Endothelial cell of umbilical vein (primary cell): ENCODE measurements around the gene AVL9. TPM values are rescaled to one million over a fixed set of nuclear protein-coding genes. Genes with fewer than 3 reads are reported as not detected.

Experiments used
- BruUV-seq: library from RNA; stranded (reverse); fragments of 400-500 nt; replicated peaks from 2 replicates; lab custom pipeline; 2021; lab: Mats Ljungman, UMichigan
- CTCF ChIA-PET: fragments of 300-600, 350-600 bp; sonication (Branson Sonifier 250); formaldehyde crosslinking; loops from one replicate; lab custom pipeline; 2021; ENCODE audit warnings: antibody characterized with exemption, inconsistent platforms; lab: Charles Lee
- POLR2A ChIA-PET: fragments of 300-600, 350-600 bp; sonication (Branson Sonifier 250); formaldehyde crosslinking; loops from one replicate; lab custom pipeline; 2021; ENCODE audit warnings: antibody characterized with exemption, inconsistent platforms; lab: Charles Lee
- DNase-seq: peaks from one replicate; pipeline ENCODE4 v3.0.0-alpha.2; 2011; ENCODE audit warnings: low read depth, low spot score
- FAIRE-seq: peaks from 2 replicates; lab custom pipeline; 2011; peaks lifted over from hg19 to GRCh38; lab: Jason Lieb, UNC
- H2AFZ ChIP-seq: 2 replicates; pipeline ENCODE4 v1.6.0; 2012; ENCODE audit warnings: low read depth, low read length, control low read depth, inconsistent platforms
- H3K27ac ChIP-seq: 2 replicates; pipeline ENCODE4 v1.5.1; 2011; ENCODE audit warnings: low read depth, mild to moderate bottlenecking, control low read depth, low read length, moderate library complexity; ENCODE audit not compliant: insufficient read depth
- H3K27me3 ChIP-seq, 2 experiments: 2 replicates each; pipeline versions ENCODE4 v1.6.0 to v1.6.1; 2011; ENCODE audit warnings: low read length in 2 of 2, mixed read lengths in 1 of 2; ENCODE audit not compliant: control insufficient read depth in 2 of 2, insufficient read depth in 2 of 2
- H3K36me3 ChIP-seq, 2 experiments: 2 replicates in 1 of 2; 3 replicates in 1 of 2; pipeline ENCODE4 v1.5.1; 2011; ENCODE audit warnings: low read length in 2 of 2, mild to moderate bottlenecking in 1 of 2, moderate library complexity in 1 of 2; ENCODE audit not compliant: control insufficient read depth in 2 of 2, insufficient read depth in 2 of 2; ENCODE audit errors: extremely low read depth in 1 of 2
- H3K4me1 ChIP-seq: 3 replicates; pipeline ENCODE4 v1.5.1; 2011; ENCODE audit warnings: mild to moderate bottlenecking, low read length; ENCODE audit not compliant: control insufficient read depth, insufficient read depth; ENCODE audit errors: extremely low read depth
- H3K4me2 ChIP-seq: 2 replicates; pipeline ENCODE4 v1.6.1; 2011; ENCODE audit warnings: low read length, control low read depth, mixed read lengths; ENCODE audit not compliant: insufficient read depth
- H3K4me3 ChIP-seq, 3 experiments: fragments of 200-600 bp in 1 of 3; sonication (generic), shearing (Covaris generic) in 1 of 3; replicated peaks in 1 of 3; 2 replicates each; pipeline ENCODE4 v1.5.1; 2011 to 2016; ENCODE audit warnings: control low read depth in 3 of 3, low read length in 3 of 3, mild to moderate bottlenecking in 2 of 3, inconsistent platforms in 1 of 3, low read depth in 1 of 3, moderate library complexity in 1 of 3; ENCODE audit not compliant: insufficient read depth in 1 of 3
- H3K79me2 ChIP-seq: 2 replicates; pipeline ENCODE4 v1.6.0; 2012; ENCODE audit warnings: low read length, inconsistent platforms; ENCODE audit not compliant: control insufficient read depth, insufficient read depth
- H3K9ac ChIP-seq: replicated peaks from 2 replicates; pipeline ENCODE3; 2011; ENCODE audit warnings: low read length, control low read depth; ENCODE audit not compliant: insufficient read depth; ENCODE audit errors: extremely low read depth
- H3K9me1 ChIP-seq: replicated peaks from 3 replicates; pipeline ENCODE4 v1.6.0; 2011; ENCODE audit warnings: mild to moderate bottlenecking, low read length; ENCODE audit not compliant: control insufficient read depth, insufficient read depth; ENCODE audit errors: extremely low read depth
- H3K9me3 ChIP-seq: replicated peaks from 2 replicates; pipeline ENCODE4 v1.5.1; 2012; ENCODE audit warnings: low read length, inconsistent platforms; ENCODE audit not compliant: control insufficient read depth, insufficient read depth
- H4K20me1 ChIP-seq: replicated peaks from 2 replicates; pipeline ENCODE3; 2011; ENCODE audit warnings: mild to moderate bottlenecking, low read length; ENCODE audit not compliant: control insufficient read depth, insufficient read depth; ENCODE audit errors: extremely low read depth
- CTCF ChIP-seq, 2 donors: IDR thresholded peaks; 1 replicate in 1 of 2; 2 replicates in 1 of 2; pipeline ENCODE4 v1.5.1; 2011; ENCODE audit warnings: low read length in 2 of 2, mild to moderate bottlenecking in 2 of 2, moderate library complexity in 2 of 2, control low read depth in 1 of 2, inconsistent platforms in 1 of 2, low read depth in 1 of 2; ENCODE audit not compliant: insufficient read depth in 1 of 2; ENCODE audit errors: extremely low read depth in 1 of 2
- EZH2 ChIP-seq: IDR thresholded peaks from 2 replicates; pipeline ENCODE4 v1.6.1; 2012; ENCODE audit warnings: borderline replicate concordance, low read depth, mild to moderate bottlenecking, moderate library complexity, low read length, inconsistent platforms; ENCODE audit not compliant: severe bottlenecking
- FOS ChIP-seq: IDR thresholded peaks from 2 replicates; pipeline ENCODE4 v1.6.1; 2011; ENCODE audit warnings: mild to moderate bottlenecking, low read length, moderate library complexity, borderline replicate concordance; ENCODE audit not compliant: insufficient read depth
- GATA2 ChIP-seq: IDR thresholded peaks from 2 replicates; pipeline ENCODE4 v1.7.0; 2011; ENCODE audit warnings: low read depth, mild to moderate bottlenecking, moderate library complexity, mixed read lengths, low read length; ENCODE audit not compliant: insufficient read length, insufficient read depth
- JUN ChIP-seq: IDR thresholded peaks from 2 replicates; pipeline ENCODE4 v1.6.1; 2011; ENCODE audit warnings: borderline replicate concordance, low read depth; ENCODE audit not compliant: insufficient read length, insufficient read depth
- MAX ChIP-seq: IDR thresholded peaks from 2 replicates; pipeline ENCODE4 v1.6.1; 2011; ENCODE audit not compliant: insufficient read depth, insufficient read length
- MYC ChIP-seq: IDR thresholded peaks from one replicate; pipeline ENCODE4 v1.6.1; 2011; ENCODE audit warnings: mild to moderate bottlenecking, low read depth, low read length
- POLR2A ChIP-seq: IDR thresholded peaks from 2 replicates; pipeline ENCODE4 v1.6.1; 2012; ENCODE audit warnings: low read depth, mild to moderate bottlenecking, control low read depth, low read length
- POLR2AphosphoS5 ChIP-seq: IDR thresholded peaks from 2 replicates; pipeline ENCODE4 v1.6.1; 2012; ENCODE audit warnings: low read depth, mild to moderate bottlenecking, control low read depth, low read length, moderate library complexity; ENCODE audit not compliant: insufficient read depth
- dilution Hi-C: fragments of 300-500 bp; cut with MboI; formaldehyde crosslinking; loops from one replicate; pipeline ENCODE4 v1.15.0; 2019; ENCODE audit warnings: low sequenced_read_pairs; ENCODE audit not compliant: extremely low pct_ligation_motif_present
- intact Hi-C: fragments of 100-400 bp; cut with micrococcal nuclease; formaldehyde crosslinking; loops from one replicate; pipeline ENCODE4 v1.10.0; 2022
- polyA plus RNA-seq, 4 experiments: library from polyadenylated mRNA; depleted of rRNA in 3 of 4; stranded (reverse) in 3 of 4; unstranded in 1 of 4; fragments of >200 nt; gene quantifications; 2 replicates each; pipeline versions ENCODE4 v1.2.1 to v1.2.3, GENCODE V29; 2011 to 2012; ENCODE audit warnings: missing spikeins in 1 of 4
- total RNA-seq: library from RNA; stranded (reverse); gene quantifications from 2 replicates; pipeline ENCODE4 v1.2.3, GENCODE V29; 2021

The AVL9 gene
- total and polyA plus RNA-seq, 2 donors (not counting 3 experiments of a cell fraction or from before 2014, with no cell fraction given): 12.7 to 42.5 TPM

DNA sequence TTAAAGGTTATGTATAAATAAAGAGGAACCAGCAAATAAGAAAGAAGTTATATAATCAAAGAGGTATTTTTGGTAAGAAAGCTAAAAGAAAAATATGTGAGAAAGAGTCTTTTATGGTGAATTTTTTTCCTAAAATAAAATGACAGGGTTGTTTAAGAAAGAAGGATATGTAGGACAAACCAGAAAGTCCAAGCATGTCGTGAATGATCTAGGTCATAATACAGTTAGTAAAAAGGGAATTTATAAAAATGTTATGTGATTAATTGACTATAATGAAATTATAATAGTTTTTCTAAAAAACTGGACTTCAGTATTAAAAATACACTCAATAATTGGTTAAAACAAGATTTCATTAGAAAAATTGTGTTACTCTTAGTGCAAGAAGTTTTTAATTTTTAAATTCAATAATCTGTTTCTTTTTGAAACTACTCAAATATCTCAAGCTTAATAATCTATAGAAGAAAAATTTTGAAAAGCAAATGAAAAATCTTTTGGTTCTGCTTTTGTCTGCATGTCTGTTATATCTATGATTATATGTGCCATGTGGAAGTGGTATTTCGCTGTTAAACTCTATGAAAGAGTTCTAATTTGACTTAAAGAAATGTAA is 23.3 kb downstream of the AVL9 start:
- Histone ChIP-seq H3K4me3 (no peak overlapping the region), H3K27ac (no peak overlapping the region), H3K9me1 (no peaks in the 10 kb centered on the region), H3K4me1 (no peaks in the 10 kb centered on the region), H3K27me3 (no peaks in the 10 kb centered on the region), H3K9me3 (peaks cover 4% of the 10 kb centered on the region), H3K79me2 (peaks cover 64% of the 10 kb centered on the region), H3K9ac (no peak overlapping the region), H2AFZ (no peak overlapping the region), H4K20me1 (no peaks in the 10 kb centered on the region), H3K36me3 (no peaks in the 10 kb centered on the region), H3K4me2 (no peak overlapping the region)
- CTCF ChIA-PET: no interaction called here
- DNase-seq (no peak), FAIRE-seq (no peak)
- dilution Hi-C loops: no loop called here
- TF ChIP-seq FOS: no peak
- no peak for TF ChIP-seq JUN
- no peak for TF ChIP-seq POLR2A
- no peak for TF ChIP-seq EZH2
- no peak for TF ChIP-seq POLR2AphosphoS5
- TF ChIP-seq MYC: no peak
- TF ChIP-seq CTCF (IDR thresholded peaks at IDR 0.05; ENCODE audit: extremely low read depth in 1 of 2, insufficient read depth in 1 of 2, low read depth in 1 of 2, low read length in 2 of 2): no peak
- TF ChIP-seq MAX: no peak
- no peak for TF ChIP-seq GATA2
- intact Hi-C loops: no loop called here
- BruUV-seq: no TSS peak
- POLR2A ChIA-PET: no interaction called here
